Fibroblast of skin of scalp (primary cell): ENCODE results near the gene KCTD11. TPM values are rescaled to one million over a fixed set of nuclear protein-coding genes. Genes with fewer than 3 reads are reported as not detected.

Source experiments
- DNase-seq: peaks from one replicate; pipeline ENCODE4 v3.0.0-alpha.2; 2013
- polyA plus RNA-seq, 2 experiments: library from polyadenylated mRNA; unstranded; fragments of 120-200 nt; gene quantifications; one replicate each; pipeline ENCODE4 v1.2.1, GENCODE V29; 2013; ENCODE audit not compliant: insufficient read length in 2 of 2

The KCTD11 gene
- 26.2 TPM for polyA plus RNA-seq (2013, experiment 1 of 2; ENCODE audit: insufficient read length)
- 25.1 TPM for polyA plus RNA-seq (2013, experiment 2 of 2; ENCODE audit: insufficient read length)

DNA sequence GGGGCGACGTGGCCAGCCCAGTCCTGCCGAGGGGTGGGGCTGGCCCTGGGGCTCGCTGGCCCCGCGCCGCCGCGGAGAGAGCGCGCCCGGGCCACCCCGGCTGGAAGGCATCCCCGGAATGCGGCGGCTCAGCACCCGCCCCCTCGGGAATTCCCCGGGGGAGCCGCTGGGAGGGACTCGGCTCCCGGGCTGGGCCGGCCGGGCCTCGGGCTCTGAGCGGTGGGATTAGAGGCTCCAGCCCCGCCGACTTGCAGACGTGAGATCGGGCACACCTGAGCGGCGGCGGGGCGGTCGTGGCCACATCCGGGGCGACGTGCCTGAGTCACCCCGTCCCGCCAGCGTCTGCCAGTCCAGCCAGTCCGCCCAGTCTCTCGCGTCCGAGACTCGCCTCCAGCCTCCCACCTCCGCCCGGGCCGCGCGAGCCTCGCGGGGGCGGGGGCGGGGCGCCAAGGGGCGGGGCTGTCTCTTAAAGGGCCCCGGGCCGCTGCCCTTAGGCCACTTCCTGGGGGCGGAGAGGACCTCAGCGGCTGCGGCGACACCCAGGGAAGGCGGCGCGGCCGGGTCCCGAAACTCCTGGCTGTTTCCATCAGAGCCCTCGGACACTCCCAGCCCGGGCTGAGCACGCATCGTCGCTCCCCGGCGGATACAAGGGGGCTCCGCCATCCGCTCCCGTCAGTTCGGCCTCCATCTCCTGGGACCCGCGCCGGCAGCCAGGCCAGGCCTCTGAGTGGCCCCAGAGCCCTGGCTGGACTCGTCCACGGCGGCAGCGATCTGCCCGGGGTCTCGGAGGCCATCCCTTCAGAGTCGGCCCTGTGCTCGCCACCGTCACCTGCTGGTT lies at the start of gene KCTD11:
Gene KCTD11 (plus strand): TSS at position 498 of the 838 bp plus-strand sequence.
- DNase-seq: peak; percentile 98

DNA sequence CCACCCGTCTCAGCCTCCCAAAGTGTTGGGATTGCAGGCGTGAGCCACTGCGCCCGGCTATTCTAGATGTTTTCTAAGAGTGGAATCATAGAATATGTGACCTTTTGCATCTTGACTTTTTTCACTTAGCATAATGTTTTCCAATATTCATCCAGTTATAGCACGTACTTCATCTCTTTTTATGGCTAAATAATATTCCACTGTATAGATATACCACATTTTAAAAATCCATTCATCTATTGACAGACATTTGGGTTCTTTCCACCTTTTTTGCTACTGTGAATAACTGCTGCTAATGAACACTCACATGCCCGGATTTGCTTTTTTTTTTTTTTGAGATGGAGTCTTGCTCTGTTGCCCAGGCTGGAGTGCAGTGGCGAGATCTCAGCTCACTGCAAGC lies 47.8 kb upstream of the KCTD11 start:
- DNase-seq: no peak

DNA sequence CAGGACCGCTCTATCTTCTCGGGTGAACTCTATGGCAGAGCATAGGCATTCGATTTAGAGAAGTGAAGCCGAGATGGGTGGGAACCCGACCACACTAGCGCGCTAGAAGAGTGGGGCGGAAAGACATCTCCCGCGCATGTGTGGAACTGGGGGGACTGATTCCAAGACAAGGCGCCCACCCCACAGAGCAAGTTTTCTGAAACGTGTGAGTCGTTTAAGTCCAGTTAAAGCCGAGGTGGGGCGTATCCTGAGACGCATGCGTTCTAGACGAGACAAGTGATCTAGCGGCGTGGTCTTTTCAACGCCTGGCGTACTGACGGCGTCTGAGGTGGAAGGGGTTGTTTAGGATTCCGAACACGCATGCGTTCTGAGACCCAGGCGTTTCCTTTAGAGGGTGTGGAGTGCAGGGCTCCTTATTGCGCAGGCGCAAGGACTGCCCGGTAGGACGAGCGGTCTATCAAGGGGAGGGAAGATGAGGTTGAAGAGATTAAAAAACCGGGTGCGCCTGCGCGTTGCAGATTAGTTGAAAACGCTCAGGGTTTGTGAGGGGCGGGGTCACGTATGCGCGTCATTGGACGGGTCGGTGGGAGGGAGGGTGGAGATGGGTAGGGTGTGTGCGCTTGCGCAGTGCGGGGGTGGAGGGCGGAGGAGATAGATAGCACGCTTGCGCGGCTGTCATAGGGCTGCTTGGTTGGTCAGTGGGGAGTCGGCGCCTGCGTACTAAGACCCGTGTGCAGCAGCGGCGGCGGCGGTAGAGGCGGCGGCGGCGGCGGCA lies 44.9 kb upstream of the KCTD11 start, which contains the start of gene EIF5A:
Gene EIF5A (plus strand): TSS at position 718 of the 775 bp plus-strand sequence. CDS start 2,008 bp downstream, outside the sequence.
- DNase-seq: peak; percentile 100

- peak; percentile 38 for DNase-seq
Measured at GRCh38 chr17:7307686-7308624, 44.0 kb upstream of the KCTD11 start.

- DNase-seq: peak; percentile 81
Measured at GRCh38 chr17:7308625-7309433, 43.1 kb upstream of the KCTD11 start.

GRCh38 chr17:7309628-7310027 lies 42.3 kb upstream of the KCTD11 start:
- DNase-seq: no peak

DNA sequence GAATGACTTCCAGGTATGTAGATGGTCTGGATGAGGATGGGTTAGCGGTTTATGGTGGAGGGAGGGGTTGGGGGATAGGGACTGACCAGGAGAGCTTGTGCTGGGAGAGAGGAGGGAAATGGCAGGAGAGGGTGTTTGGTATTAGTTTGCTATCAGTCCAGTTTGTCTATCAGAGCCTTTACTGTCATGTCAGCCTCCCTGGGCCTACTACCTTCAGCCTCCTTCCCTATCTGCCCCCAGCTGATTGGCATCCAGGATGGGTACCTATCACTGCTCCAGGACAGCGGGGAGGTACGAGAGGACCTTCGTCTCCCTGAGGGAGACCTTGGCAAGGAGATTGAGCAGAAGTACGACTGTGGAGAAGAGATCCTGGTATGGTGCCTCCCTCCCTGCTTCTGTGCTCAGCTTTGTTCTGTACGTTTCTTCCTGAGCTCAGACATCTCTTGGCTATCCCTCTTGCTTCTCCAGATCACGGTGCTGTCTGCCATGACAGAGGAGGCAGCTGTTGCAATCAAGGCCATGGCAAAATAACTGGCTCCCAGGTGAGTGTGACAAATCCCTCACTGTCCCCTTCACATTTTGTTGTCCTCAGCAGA lies 40.8 kb upstream of the KCTD11 start:
- no peak for DNase-seq

- no peak for DNase-seq
Measured at GRCh38 chr17:7312432-7313087, 39.4 kb upstream of the KCTD11 start.

GRCh38 chr17:7313088-7313889 lies 38.7 kb upstream of the KCTD11 start:
- DNase-seq: no peak

GRCh38 chr17:7313890-7314718 lies 37.9 kb upstream of the KCTD11 start:
- peak; percentile 13 for DNase-seq

- DNase-seq: peak; percentile 77
Measured at GRCh38 chr17:7314719-7315569, 37.0 kb upstream of the KCTD11 start, which contains the start of gene GPS2. GPS2 (minus strand) TSS chr17:7315360; CDS start chr17:7315052, 308 bp downstream.

DNA sequence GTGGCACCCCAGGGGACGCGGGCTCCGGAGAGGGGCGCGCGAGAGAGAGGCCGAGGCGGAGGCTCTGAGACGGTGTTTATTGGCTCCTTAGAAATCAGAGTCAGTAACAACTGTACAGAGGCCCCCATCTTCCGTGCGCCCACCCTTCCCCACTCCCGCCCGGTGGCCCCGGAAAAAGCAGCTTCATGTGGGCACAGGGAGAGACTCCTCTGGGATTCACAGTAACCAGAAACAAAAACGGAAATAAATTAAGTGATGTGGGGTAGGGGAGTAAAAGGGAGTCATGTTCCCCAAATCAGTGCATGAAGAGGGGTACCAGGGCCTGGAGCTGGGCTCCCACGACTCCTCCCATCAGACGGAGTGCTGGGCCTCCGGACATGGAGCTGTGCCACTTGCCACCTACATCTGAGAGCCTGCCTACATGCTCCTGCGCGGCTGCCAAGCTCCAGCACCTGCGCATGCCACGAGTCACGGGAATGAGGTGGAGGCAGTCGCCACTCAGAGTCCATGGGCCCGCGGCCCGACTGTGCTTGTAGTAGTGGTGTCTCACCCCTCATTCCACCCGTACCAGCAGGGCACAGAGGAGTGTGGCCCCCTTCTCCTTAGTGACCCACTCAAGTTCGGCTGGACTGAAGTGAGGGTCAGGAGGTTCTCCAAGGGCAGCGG lies 36.3 kb upstream of the KCTD11 start:
- DNase-seq: no peak

- DNase-seq: no peak
Measured at GRCh38 chr17:7317161-7317803, 34.7 kb upstream of the KCTD11 start.

DNA sequence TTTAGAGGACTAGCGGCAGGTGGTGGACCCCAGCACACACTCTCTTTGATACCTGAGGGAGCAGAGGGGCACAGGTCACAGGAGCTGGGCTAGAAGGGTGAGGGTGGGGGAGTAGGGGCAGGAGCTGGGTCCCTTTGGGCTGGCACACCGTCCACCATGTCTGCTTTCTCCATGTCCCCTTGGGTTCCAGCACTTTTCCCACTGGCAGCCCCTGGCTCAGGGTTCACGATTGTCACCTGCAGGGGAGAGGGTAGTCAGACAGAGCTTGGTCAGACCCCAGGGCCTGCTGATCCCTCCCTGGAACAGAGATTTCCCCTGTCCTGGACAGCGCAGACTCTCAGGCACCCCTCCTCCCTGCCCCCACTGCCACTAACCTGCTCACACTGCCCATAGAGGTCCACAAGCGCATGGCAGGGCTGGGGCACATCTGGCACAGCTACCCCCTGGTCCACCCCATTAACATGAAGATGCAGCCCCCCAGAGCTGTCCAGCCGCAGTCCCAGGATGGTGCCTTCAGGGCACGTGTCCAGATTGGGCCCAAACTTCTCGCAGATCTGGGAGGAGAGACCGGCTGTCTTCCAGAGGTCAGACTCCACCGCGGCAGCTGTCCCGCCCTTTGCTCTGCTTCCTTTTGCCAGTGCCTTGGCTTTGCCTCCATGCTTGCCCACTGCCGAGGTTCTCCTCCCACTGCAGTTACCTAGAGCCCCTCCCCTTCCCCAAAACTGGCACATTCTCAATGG lies 33.7 kb upstream of the KCTD11 start:
- DNase-seq: no peak

GRCh38 chr17:7321466-7321865 lies 30.5 kb upstream of the KCTD11 start:
- no peak for DNase-seq
